ENCODE data around the gene TMEM25.
"Not testable (repeated sequence)": the region's sequence is repeated elsewhere in the genome, so short reads cannot be mapped to it uniquely, and the experiment has no call there.

Gene TMEM25

GRCh38 chr11:118530683-118531596, at the start of gene TMEM25:
TSS of gene TMEM25 (plus strand) at chr11:118531192. CDS start at chr11:118531802, 610 bp downstream.
- peak; percentile 73 for DNase-seq (ENCODE audit: low spot score)

- not testable (repeated sequence) for DNase-seq (ENCODE audit: low spot score)
These were observed 49.8 kb upstream of the TMEM25 start for GRCh38 chr11:118481238-118481637.

GRCh38 chr11:118484405-118484804, 46.6 kb upstream of the TMEM25 start:
- no peak for DNase-seq (ENCODE audit: low spot score)

- DNase-seq (ENCODE audit: low spot score), result no peak
These were observed 45.7 kb upstream of the TMEM25 start for GRCh38 chr11:118485273-118485672.

GRCh38 chr11:118488480-118489109, 42.4 kb upstream of the TMEM25 start:
- peak; percentile 86 for DNase-seq (ENCODE audit: low spot score)

- DNase-seq (ENCODE audit: low spot score), result no peak
These were observed 40.0 kb upstream of the TMEM25 start for GRCh38 chr11:118491041-118491440.

- DNase-seq (ENCODE audit: low spot score), result no peak
These were observed 33.2 kb upstream of the TMEM25 start for GRCh38 chr11:118497831-118498230.

GRCh38 chr11:118503216-118503615, 27.8 kb upstream of the TMEM25 start:
- no peak for DNase-seq (ENCODE audit: low spot score)

GRCh38 chr11:118511601-118512000, 19.4 kb upstream of the TMEM25 start:
- no peak for DNase-seq (ENCODE audit: low spot score)

- DNase-seq (ENCODE audit: low spot score), result peak; percentile 7
These were observed 16.9 kb upstream of the TMEM25 start for GRCh38 chr11:118514103-118514502.

GRCh38 chr11:118519549-118519948, 11.4 kb upstream of the TMEM25 start:
- DNase-seq (ENCODE audit: low spot score), result no peak

GRCh38 chr11:118521892-118522311, 9.1 kb upstream of the TMEM25 start:
- no peak for DNase-seq (ENCODE audit: low spot score)

- DNase-seq (ENCODE audit: low spot score), result no peak
These were observed 8.4 kb upstream of the TMEM25 start for GRCh38 chr11:118522571-118523072.

- no peak for DNase-seq (ENCODE audit: low spot score)
These were observed 6.6 kb upstream of the TMEM25 start for GRCh38 chr11:118524356-118524755.

- DNase-seq (ENCODE audit: low spot score), result no peak
These were observed 6.1 kb upstream of the TMEM25 start for GRCh38 chr11:118524757-118525470.

- no peak for DNase-seq (ENCODE audit: low spot score)
These were observed 4.3 kb upstream of the TMEM25 start for GRCh38 chr11:118526688-118527087.

- DNase-seq (ENCODE audit: low spot score), result no peak
These were observed 3.9 kb upstream of the TMEM25 start, which contains the start of gene TTC36 for GRCh38 chr11:118527109-118527508. TSS of gene TTC36 (plus strand) at chr11:118527474. CDS start at chr11:118527495, 21 bp downstream.

GRCh38 chr11:118528511-118528910, 2.5 kb upstream of the TMEM25 start:
- no peak for DNase-seq (ENCODE audit: low spot score)

GRCh38 chr11:118529584-118530175, 1.3 kb upstream of the TMEM25 start:
- DNase-seq (ENCODE audit: low spot score), result no peak

- no peak for DNase-seq (ENCODE audit: low spot score)
These were observed 761 bp upstream of the TMEM25 start for GRCh38 chr11:118530180-118530682.

- no peak for DNase-seq (ENCODE audit: low spot score)
These were observed 649 bp downstream of the TMEM25 start for GRCh38 chr11:118531597-118532084.
